ENCODE results near the gene GHSR. TPM values are rescaled to one million over a fixed set of nuclear protein-coding genes. Genes with fewer than 3 reads are reported as not detected.
"Not testable (repeated sequence)": the region's sequence is repeated elsewhere in the genome, so short reads cannot be mapped to it uniquely, and the experiment has no call there.

Gene GHSR
- total RNA-seq (not detected), polyA plus RNA-seq (not detected)

GRCh38 chr3:172447611-172448579, at the start of gene GHSR:
Gene GHSR, minus strand, starts transcription at chr3:172448456. Its CDS starts 43 bp downstream, at chr3:172448413.
- ATAC-seq (ENCODE audit: low read depth in 2 of 2) (no peak), DNase-seq (peak in 1 of 3 donors; percentile 37)
- Histone ChIP-seq H3K36me3 (ENCODE audit: control insufficient read depth, insufficient read depth, low read length) (no peaks in the 10 kb centered on the region), H3K9me3 (ENCODE audit: control insufficient read depth in 2 of 2, low read length in 2 of 2) (no peaks in the 10 kb centered on the region), H3K27ac (ENCODE audit: insufficient read depth, low read length, poor library complexity, severe bottlenecking) (no peak within 1 kb of the TSS), H3K4me1 (ENCODE audit: control insufficient read depth, insufficient read depth, low read length, poor library complexity, severe bottlenecking) (peaks cover 13% of the 10 kb centered on the region), H3K4me3 (ENCODE audit: low read depth, low read length) (no peak within 1 kb of the TSS), H3K27me3 (ENCODE audit: control insufficient read depth, insufficient read depth, low read length) (peaks cover 60% of the 10 kb centered on the region)
- no peak within 1 kb of the TSS for H3K27ac Mint-ChIP-seq
- H3K9me3 Mint-ChIP-seq = peaks cover 0 to 10% (median 2%) of the 10 kb centered on the region in 7 donors
- no peaks in the 10 kb centered on the region for H3K36me3 Mint-ChIP-seq
- peaks cover 80% of the 10 kb centered on the region for H3K27me3 Mint-ChIP-seq
- H3K4me1 Mint-ChIP-seq = peaks cover 14 to 33% (median 24%) of the 10 kb centered on the region in 4 donors
- H3K4me3 Mint-ChIP-seq = peak within 1 kb of the TSS; percentile 6 to 75 (median 54)

- not testable (repeated sequence) for H3K4me1 ChIP-seq (ENCODE audit: control insufficient read depth, insufficient read depth, low read length, poor library complexity, severe bottlenecking); H3K9me3 Mint-ChIP-seq; H3K36me3 ChIP-seq (ENCODE audit: control insufficient read depth, insufficient read depth, low read length); H3K4me1 Mint-ChIP-seq; H3K27ac ChIP-seq (ENCODE audit: insufficient read depth, low read length, poor library complexity, severe bottlenecking); H3K27me3 ChIP-seq (ENCODE audit: control insufficient read depth, insufficient read depth, low read length); H3K9me3 ChIP-seq (ENCODE audit: control insufficient read depth in 2 of 2, low read length in 2 of 2); H3K4me3 Mint-ChIP-seq; H3K27ac Mint-ChIP-seq; H3K36me3 Mint-ChIP-seq; H3K4me3 ChIP-seq (ENCODE audit: low read depth, low read length)
- ATAC-seq (ENCODE audit: low read depth in 2 of 2) (peak; percentile 61 to 63), DNase-seq (peak; percentile 51 to 86 (median 72))
- H3K27me3 Mint-ChIP-seq = peaks cover 19% of the 10 kb centered on the region
Observed at GRCh38 chr3:172490198-172490669, 42.0 kb upstream of the GHSR start.

GRCh38 chr3:172478116-172478515, 29.9 kb upstream of the GHSR start:
- H3K27me3 Mint-ChIP-seq = peaks cover 15% of the 10 kb centered on the region
- ATAC-seq (ENCODE audit: low read depth in 2 of 2) (no peak), DNase-seq (peak in 1 of 3 donors; percentile 7)
- H3K4me1 Mint-ChIP-seq = peaks cover 6 to 21% (median 7%) of the 10 kb centered on the region in 4 donors
- Histone ChIP-seq H3K27me3 (ENCODE audit: control insufficient read depth, insufficient read depth, low read length) (no peaks in the 10 kb centered on the region), H3K4me1 (ENCODE audit: control insufficient read depth, insufficient read depth, low read length, poor library complexity, severe bottlenecking) (peaks cover 8% of the 10 kb centered on the region), H3K27ac (ENCODE audit: insufficient read depth, low read length, poor library complexity, severe bottlenecking) (peak overlapping the region; percentile 76), H3K9me3 (ENCODE audit: control insufficient read depth in 2 of 2, low read length in 2 of 2) (no peaks in the 10 kb centered on the region), H3K36me3 (ENCODE audit: control insufficient read depth, insufficient read depth, low read length) (no peaks in the 10 kb centered on the region), H3K4me3 (ENCODE audit: low read depth, low read length) (no peak overlapping the region)
- H3K27ac Mint-ChIP-seq = peak overlapping the region in 2 of 3 donors; percentile 61 to 90
- no peaks in the 10 kb centered on the region for H3K9me3 Mint-ChIP-seq
- no peaks in the 10 kb centered on the region for H3K36me3 Mint-ChIP-seq
- H3K4me3 Mint-ChIP-seq = no peak overlapping the region

GRCh38 chr3:172476347-172476746, 28.1 kb upstream of the GHSR start:
- peak overlapping the region in 3 of 4 donors; percentile 84 to 92 (median 89) for H3K4me3 Mint-ChIP-seq
- H3K9me3 Mint-ChIP-seq = peaks cover 0 to 6% (median 0%) of the 10 kb centered on the region in 7 donors
- Histone ChIP-seq H3K4me1 (ENCODE audit: control insufficient read depth, insufficient read depth, low read length, poor library complexity, severe bottlenecking) (peaks cover 8% of the 10 kb centered on the region), H3K9me3 (ENCODE audit: control insufficient read depth in 2 of 2, low read length in 2 of 2) (peaks cover 0 to 1% of the 10 kb centered on the region in 2 experiments), H3K4me3 (ENCODE audit: low read depth, low read length) (peak overlapping the region; percentile 90), H3K27ac (ENCODE audit: insufficient read depth, low read length, poor library complexity, severe bottlenecking) (peak overlapping the region; percentile 76), H3K36me3 (ENCODE audit: control insufficient read depth, insufficient read depth, low read length) (no peaks in the 10 kb centered on the region), H3K27me3 (ENCODE audit: control insufficient read depth, insufficient read depth, low read length) (peaks cover 2% of the 10 kb centered on the region)
- no peak overlapping the region for H3K27ac Mint-ChIP-seq
- peaks cover 6 to 21% (median 7%) of the 10 kb centered on the region in 4 donors for H3K4me1 Mint-ChIP-seq
- peaks cover 14% of the 10 kb centered on the region for H3K27me3 Mint-ChIP-seq
- no peak for DNase-seq
- no peak for ATAC-seq (ENCODE audit: low read depth in 2 of 2)
- no peaks in the 10 kb centered on the region for H3K36me3 Mint-ChIP-seq

GRCh38 chr3:172475703-172476102, 27.4 kb upstream of the GHSR start:
- Mint-ChIP-seq H3K9me3 (peaks cover 0 to 6% (median 0%) of the 10 kb centered on the region in 7 donors), H3K4me1 (peaks cover 6 to 21% (median 7%) of the 10 kb centered on the region in 4 donors), H3K27me3 (peaks cover 14% of the 10 kb centered on the region), H3K27ac (no peak overlapping the region), H3K36me3 (no peaks in the 10 kb centered on the region), H3K4me3 (peak overlapping the region in 1 of 4 donors; percentile 26)
- H3K36me3 ChIP-seq (ENCODE audit: control insufficient read depth, insufficient read depth, low read length) = no peaks in the 10 kb centered on the region
- DNase-seq = no peak
- peaks cover 3% of the 10 kb centered on the region for H3K27me3 ChIP-seq (ENCODE audit: control insufficient read depth, insufficient read depth, low read length)
- H3K4me3 ChIP-seq (ENCODE audit: low read depth, low read length) = no peak overlapping the region
- H3K27ac ChIP-seq (ENCODE audit: insufficient read depth, low read length, poor library complexity, severe bottlenecking) = no peak overlapping the region
- peaks cover 8% of the 10 kb centered on the region for H3K4me1 ChIP-seq (ENCODE audit: control insufficient read depth, insufficient read depth, low read length, poor library complexity, severe bottlenecking)
- H3K9me3 ChIP-seq (ENCODE audit: control insufficient read depth in 2 of 2, low read length in 2 of 2) = peaks cover 0 to 1% of the 10 kb centered on the region in 2 experiments
- ATAC-seq (ENCODE audit: low read depth in 2 of 2) = no peak

GRCh38 chr3:172471903-172472302, 23.6 kb upstream of the GHSR start:
- H3K27ac Mint-ChIP-seq = no peak overlapping the region
- peaks cover under 1 to 3% (median 2%) of the 10 kb centered on the region in 4 donors for H3K4me1 Mint-ChIP-seq
- no peak for ATAC-seq (ENCODE audit: low read depth in 2 of 2)
- no peak overlapping the region for H3K27ac ChIP-seq (ENCODE audit: insufficient read depth, low read length, poor library complexity, severe bottlenecking)
- no peak for DNase-seq
- H3K36me3 ChIP-seq (ENCODE audit: control insufficient read depth, insufficient read depth, low read length) = no peaks in the 10 kb centered on the region
- H3K27me3 Mint-ChIP-seq = peaks cover 24% of the 10 kb centered on the region
- H3K36me3 Mint-ChIP-seq = no peaks in the 10 kb centered on the region
- H3K4me3 Mint-ChIP-seq = no peak overlapping the region
- H3K4me3 ChIP-seq (ENCODE audit: low read depth, low read length) = no peak overlapping the region
- peaks cover 0 to 1% of the 10 kb centered on the region in 2 experiments for H3K9me3 ChIP-seq (ENCODE audit: control insufficient read depth in 2 of 2, low read length in 2 of 2)
- peaks cover 0 to 6% (median 2%) of the 10 kb centered on the region in 7 donors for H3K9me3 Mint-ChIP-seq
- peaks cover 11% of the 10 kb centered on the region for H3K27me3 ChIP-seq (ENCODE audit: control insufficient read depth, insufficient read depth, low read length)
- no peaks in the 10 kb centered on the region for H3K4me1 ChIP-seq (ENCODE audit: control insufficient read depth, insufficient read depth, low read length, poor library complexity, severe bottlenecking)

GRCh38 chr3:172470588-172470987, 22.3 kb upstream of the GHSR start:
- H3K27ac Mint-ChIP-seq = no peak overlapping the region
- Histone ChIP-seq H3K27ac (ENCODE audit: insufficient read depth, low read length, poor library complexity, severe bottlenecking) (no peak overlapping the region), H3K9me3 (ENCODE audit: control insufficient read depth in 2 of 2, low read length in 2 of 2) (peaks cover 0 to 1% of the 10 kb centered on the region in 2 experiments), H3K4me3 (ENCODE audit: low read depth, low read length) (no peak overlapping the region), H3K36me3 (ENCODE audit: control insufficient read depth, insufficient read depth, low read length) (no peaks in the 10 kb centered on the region), H3K27me3 (ENCODE audit: control insufficient read depth, insufficient read depth, low read length) (peaks cover 12% of the 10 kb centered on the region), H3K4me1 (ENCODE audit: control insufficient read depth, insufficient read depth, low read length, poor library complexity, severe bottlenecking) (no peaks in the 10 kb centered on the region)
- peaks cover 0 to 6% (median 2%) of the 10 kb centered on the region in 7 donors for H3K9me3 Mint-ChIP-seq
- DNase-seq (no peak), ATAC-seq (ENCODE audit: low read depth in 2 of 2) (no peak)
- H3K27me3 Mint-ChIP-seq = peaks cover 26% of the 10 kb centered on the region
- no peaks in the 10 kb centered on the region for H3K4me1 Mint-ChIP-seq
- no peaks in the 10 kb centered on the region for H3K36me3 Mint-ChIP-seq
- no peak overlapping the region for H3K4me3 Mint-ChIP-seq

All from CD4-positive, CD25-positive, alpha-beta regulatory T cell (primary cell).